ENCODE measurements around the gene ZBED5.

GRCh38 chr11:10886652-10887250, 28.9 kb upstream of the ZBED5 start:
- no peak for TF ChIP-seq GATA2 (IDR thresholded peaks at IDR 0.05; ENCODE audit: low read depth, low read length)
- no peak for TF ChIP-seq GATA3 (IDR thresholded peaks at IDR 0.05; ENCODE audit: low read depth, low read length)
